ENCODE results near the gene TMEM150C.

DNA sequence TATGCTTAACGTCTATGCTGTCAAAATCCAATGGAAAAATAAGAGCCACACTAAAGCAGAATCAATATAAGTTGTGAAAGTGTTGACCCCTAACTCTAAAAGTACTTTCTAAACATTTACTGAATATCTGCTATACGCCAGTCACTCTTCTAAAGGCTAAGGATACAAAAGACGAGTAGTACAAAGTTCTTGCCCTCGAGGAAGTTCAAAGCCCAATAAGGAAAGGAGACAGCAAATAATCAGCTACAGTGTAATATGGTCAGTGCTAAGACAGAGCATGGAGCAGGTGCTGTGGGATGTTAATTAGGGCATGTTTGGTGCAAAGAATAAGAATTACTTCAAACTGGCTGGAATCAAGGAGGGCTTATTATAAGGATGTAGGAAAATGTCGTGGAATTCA lies 31.6 kb upstream of the TMEM150C start:
- TF ChIP-seq, protein P1, sequence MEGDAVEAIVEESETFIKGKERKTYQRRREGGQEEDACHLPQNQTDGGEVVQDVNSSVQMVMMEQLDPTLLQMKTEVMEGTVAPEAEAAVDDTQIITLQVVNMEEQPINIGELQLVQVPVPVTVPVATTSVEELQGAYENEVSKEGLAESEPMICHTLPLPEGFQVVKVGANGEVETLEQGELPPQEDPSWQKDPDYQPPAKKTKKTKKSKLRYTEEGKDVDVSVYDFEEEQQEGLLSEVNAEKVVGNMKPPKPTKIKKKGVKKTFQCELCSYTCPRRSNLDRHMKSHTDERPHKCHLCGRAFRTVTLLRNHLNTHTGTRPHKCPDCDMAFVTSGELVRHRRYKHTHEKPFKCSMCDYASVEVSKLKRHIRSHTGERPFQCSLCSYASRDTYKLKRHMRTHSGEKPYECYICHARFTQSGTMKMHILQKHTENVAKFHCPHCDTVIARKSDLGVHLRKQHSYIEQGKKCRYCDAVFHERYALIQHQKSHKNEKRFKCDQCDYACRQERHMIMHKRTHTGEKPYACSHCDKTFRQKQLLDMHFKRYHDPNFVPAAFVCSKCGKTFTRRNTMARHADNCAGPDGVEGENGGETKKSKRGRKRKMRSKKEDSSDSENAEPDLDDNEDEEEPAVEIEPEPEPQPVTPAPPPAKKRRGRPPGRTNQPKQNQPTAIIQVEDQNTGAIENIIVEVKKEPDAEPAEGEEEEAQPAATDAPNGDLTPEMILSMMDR (conservative IDR thresholded peaks at IDR 0.05; ENCODE audit: low read depth, low read length): no peak
- TF ChIP-seq EZH2 (IDR thresholded peaks at IDR 0.05; ENCODE audit: low read length, unreplicated experiment): no peak

Measured in PC-3 (cell line).